Panc1 (cell line): Measurements from ENCODE around the gene ROBO3.

ENCODE experiments used
- CTCF ChIP-seq: fragments of 450-650 bp; IDR thresholded peaks from 2 replicates; pipeline ENCODE4 v1.5.1; 2017; ENCODE audit warnings: mild to moderate bottlenecking
- POLR2AphosphoS5 ChIP-seq: IDR thresholded peaks from 2 replicates; pipeline ENCODE4 v1.6.1; 2012; ENCODE audit warnings: mild to moderate bottlenecking, low read depth, low read length, moderate library complexity

DNA sequence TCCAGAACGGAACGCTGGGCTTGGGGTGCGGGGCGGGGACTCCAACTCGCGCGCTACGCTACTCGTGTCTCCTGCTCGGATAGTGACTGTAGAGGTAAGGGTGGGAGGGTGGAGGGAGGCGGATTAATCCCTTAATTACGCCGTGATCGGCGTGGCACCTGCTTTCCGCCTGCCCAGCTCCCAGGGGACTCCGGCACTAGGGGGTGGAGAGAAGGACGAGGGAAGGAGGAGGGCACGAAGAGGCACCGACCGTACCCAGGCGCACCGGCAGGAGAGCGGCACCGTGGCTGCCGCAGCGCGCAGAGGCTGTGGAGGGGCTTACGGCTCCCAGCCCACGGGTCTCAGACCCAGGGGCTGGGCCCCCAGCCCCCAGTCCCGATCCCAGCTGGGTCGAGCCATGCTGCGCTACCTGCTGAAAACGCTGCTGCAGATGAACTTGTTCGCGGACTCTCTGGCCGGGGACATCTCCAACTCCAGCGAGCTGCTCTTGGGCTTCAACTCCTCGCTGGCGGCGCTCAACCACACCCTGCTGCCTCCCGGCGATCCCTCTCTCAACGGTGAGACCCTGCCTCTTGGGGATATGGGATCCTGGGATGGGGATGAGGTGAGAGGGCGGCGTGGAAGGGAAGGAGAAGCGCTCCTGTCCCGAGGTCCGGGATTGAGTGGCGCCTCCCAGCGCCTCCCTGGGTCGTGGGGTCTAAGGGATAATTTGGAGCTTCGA, at the start of gene ROBO3:
- TF ChIP-seq CTCF (no peak), POLR2AphosphoS5 (no peak)
